IMR-90 (cell line): ENCODE data around the gene MCUB. TPM values are rescaled to one million over a fixed set of nuclear protein-coding genes. Genes with fewer than 3 reads are reported as not detected.
A peak's percentile ranks its signal among the peaks of the same experiment; 100 is the strongest.

Experiments used
- ATAC-seq: fragments of 200-7000 bp; cut with Tn5 transposase; 2 replicates; pipeline ENCODE4 v1.9.1; 2020; ENCODE audit warnings: low read depth, mild to moderate bottlenecking, moderate library complexity
- BruUV-seq: library from RNA; stranded (reverse); fragments of 400-500 nt; replicated peaks from 2 replicates; lab custom pipeline; 2021; lab: Mats Ljungman, UMichigan
- CTCF ChIA-PET: fragments of 300-600 bp; formaldehyde crosslinking; extraction: SDS; loops from one replicate; lab custom pipeline; 2021; ENCODE audit warnings: antibody characterized with exemption; lab: Yijun Ruan, JAX
- POLR2A ChIA-PET: fragments of 300-600 bp; sonication (Branson Sonifier 250); formaldehyde crosslinking; loops from one replicate; lab custom pipeline; 2022; ENCODE audit warnings: antibody characterized with exemption; ENCODE audit not compliant: unreplicated experiment; lab: Charles Lee
- DNase-seq: peaks from one replicate; pipeline ENCODE4 v3.0.0; 2013
- H2AFZ ChIP-seq: replicated peaks from 2 replicates; pipeline ENCODE3; 2013; ENCODE audit warnings: low read length, mild to moderate bottlenecking; ENCODE audit not compliant: poor library complexity
- H2AK5ac ChIP-seq: 2 replicates; pipeline ENCODE4 v1.6.1; 2013; ENCODE audit warnings: low read depth, low read length, inconsistent platforms
- H2AK9ac ChIP-seq: replicated peaks from 2 replicates; pipeline ENCODE3; 2013; ENCODE audit warnings: mild to moderate bottlenecking, low read depth, low read length, moderate library complexity; ENCODE audit not compliant: poor library complexity
- H2BK120ac ChIP-seq: 2 replicates; pipeline ENCODE4 v1.6.1; 2013; ENCODE audit warnings: low read depth, low read length, inconsistent platforms
- H2BK15ac ChIP-seq: 3 replicates; pipeline ENCODE4 v1.6.1; 2013; ENCODE audit warnings: low read depth, low read length, inconsistent platforms
- H2BK20ac ChIP-seq: 2 replicates; pipeline ENCODE4 v1.6.1; 2013; ENCODE audit warnings: low read depth, mild to moderate bottlenecking, inconsistent platforms, low read length, moderate library complexity
- H2BK5ac ChIP-seq: 2 replicates; pipeline ENCODE4 v1.6.1; 2013; ENCODE audit warnings: mild to moderate bottlenecking, low read depth, low read length, inconsistent platforms; ENCODE audit not compliant: poor library complexity, severe bottlenecking
- H3K14ac ChIP-seq: replicated peaks from 2 replicates; pipeline ENCODE4 v1.6.1; 2013; ENCODE audit warnings: low read depth, low read length, inconsistent platforms
- H3K18ac ChIP-seq: 2 replicates; pipeline ENCODE4 v1.6.1; 2013; ENCODE audit warnings: low read depth, low read length, control low read depth
- H3K23ac ChIP-seq: 2 replicates; pipeline ENCODE4 v1.6.1; 2013; ENCODE audit warnings: low read depth, low read length, inconsistent platforms
- H3K27ac ChIP-seq: 2 replicates; pipeline ENCODE4 v1.5.1; 2013; ENCODE audit warnings: mild to moderate bottlenecking, control low read depth, low read length; ENCODE audit not compliant: insufficient read depth
- H3K27me3 ChIP-seq: 2 replicates; pipeline ENCODE4 v1.6.1; 2013; ENCODE audit warnings: low read length; ENCODE audit not compliant: control insufficient read depth, insufficient read depth
- H3K36me3 ChIP-seq: 2 replicates; pipeline ENCODE4 v1.6.1; 2013; ENCODE audit warnings: low read length, mixed read lengths; ENCODE audit not compliant: control insufficient read depth, insufficient read depth
- H3K4ac ChIP-seq: 2 replicates; pipeline ENCODE4 v1.6.1; 2013; ENCODE audit warnings: low read depth, low read length, inconsistent platforms
- H3K4me1 ChIP-seq: 2 replicates; pipeline ENCODE4 v1.6.1; 2013; ENCODE audit warnings: low read length, mixed read lengths; ENCODE audit not compliant: control insufficient read depth, insufficient read depth
- H3K4me2 ChIP-seq: 2 replicates; pipeline ENCODE4 v1.6.1; 2013; ENCODE audit warnings: low read depth, mild to moderate bottlenecking, control low read depth, low read length, moderate library complexity
- H3K4me3 ChIP-seq: 2 replicates; pipeline ENCODE4 v1.5.1; 2013; ENCODE audit warnings: low read depth, mild to moderate bottlenecking, control low read depth, low read length, moderate library complexity; ENCODE audit not compliant: insufficient read depth
- H3K56ac ChIP-seq: 2 replicates; pipeline ENCODE4 v1.6.1; 2013; ENCODE audit warnings: low read length, inconsistent platforms; ENCODE audit not compliant: insufficient read depth; ENCODE audit errors: extremely low read depth
- H3K79me1 ChIP-seq, 2 experiments: 2 replicates each; pipeline ENCODE4 v1.6.1; 2013; ENCODE audit warnings: low read length in 2 of 2, inconsistent platforms in 1 of 2, low read depth in 1 of 2
- H3K9ac ChIP-seq: 2 replicates; pipeline ENCODE4 v1.6.1; 2013; ENCODE audit warnings: low read depth, low read length, control low read depth
- H3K9me1 ChIP-seq: 2 replicates; pipeline ENCODE4 v1.6.1; 2013; ENCODE audit warnings: low read length, inconsistent platforms; ENCODE audit not compliant: insufficient read depth
- H3K9me3 ChIP-seq: 2 replicates; pipeline ENCODE4 v1.6.1; 2013; ENCODE audit warnings: low read length; ENCODE audit not compliant: control insufficient read depth, insufficient read depth
- H4K20me1 ChIP-seq: 2 replicates; pipeline ENCODE4 v1.6.1; 2013; ENCODE audit warnings: low read length, inconsistent platforms; ENCODE audit not compliant: insufficient read depth
- H4K5ac ChIP-seq: 2 replicates; pipeline ENCODE4 v1.6.1; 2013; ENCODE audit warnings: mild to moderate bottlenecking, low read depth, low read length, control low read depth
- H4K8ac ChIP-seq, 2 experiments: 2 replicates each; pipeline ENCODE4 v1.6.1; 2013; ENCODE audit warnings: low read depth in 2 of 2, low read length in 2 of 2, control low read depth in 1 of 2, inconsistent platforms in 1 of 2
- H4K91ac ChIP-seq: 2 replicates; pipeline ENCODE4 v1.6.1; 2013; ENCODE audit warnings: low read depth, low read length, inconsistent platforms; ENCODE audit not compliant: insufficient read depth
- BHLHE40 ChIP-seq: fragments of 150-350 bp; IDR thresholded peaks from 2 replicates; pipeline ENCODE4 v1.6.1; 2016; ENCODE audit warnings: mild to moderate bottlenecking, low read depth, low read length
- CEBPB ChIP-seq: IDR thresholded peaks from 2 replicates; pipeline ENCODE4 v1.6.1; 2012; ENCODE audit warnings: low read depth, low read length, improper control_type of control experiment
- MAZ ChIP-seq: IDR thresholded peaks from 2 replicates; pipeline ENCODE4 v1.6.1; 2012; ENCODE audit warnings: low read depth, mild to moderate bottlenecking, low read length, improper control_type of control experiment, moderate library complexity, borderline replicate concordance
- MXI1 ChIP-seq: IDR thresholded peaks from 2 replicates; pipeline ENCODE4 v1.6.1; 2012; ENCODE audit warnings: low read depth, mild to moderate bottlenecking, low read length, moderate library complexity, borderline replicate concordance
- NFE2L2 ChIP-seq: fragments of 150-350 bp; IDR thresholded peaks from 2 replicates; pipeline ENCODE4 v1.6.1; 2016; ENCODE audit warnings: low read depth, mild to moderate bottlenecking, low read length
- POLR2A ChIP-seq: IDR thresholded peaks from 2 replicates; pipeline ENCODE4 v1.6.1; 2012; ENCODE audit warnings: mild to moderate bottlenecking, low read depth, low read length
- RAD21 ChIP-seq: IDR thresholded peaks from 2 replicates; pipeline ENCODE4 v1.6.1; 2012; ENCODE audit warnings: low read length, improper control_type of control experiment
- RCOR1 ChIP-seq: IDR thresholded peaks from 2 replicates; pipeline ENCODE4 v1.6.1; 2012; ENCODE audit warnings: mild to moderate bottlenecking, low read length, improper control_type of control experiment; ENCODE audit not compliant: insufficient replicate concordance
- SMC3 ChIP-seq: fragments of 150-350 bp; IDR thresholded peaks from 2 replicates; pipeline ENCODE4 v1.6.1; 2016; ENCODE audit warnings: low read depth, mild to moderate bottlenecking, antibody characterized with exemption, low read length, moderate library complexity
- WGBS, 2 experiments: methylation state at CpG; one replicate each; pipeline versions ENCODE4 v1.1.5 to v1.1.7; 2013; ENCODE audit warnings: missing lambda C conversion rate in 2 of 2; ENCODE audit not compliant: insufficient read length in 1 of 2; ENCODE audit errors: extremely low coverage in 2 of 2; 5-methylcytosine and 5-hydroxymethylcytosine counted together
- dilution Hi-C: fragments of 300-500 bp; cut with HindIII; formaldehyde crosslinking; loops from one replicate; pipeline ENCODE4 v1.14.3; 2018; ENCODE audit warnings: low sequenced_read_pairs; ENCODE audit not compliant: unreplicated experiment
- in situ Hi-C: fragments of 300-500 bp; cut with MboI; formaldehyde crosslinking; loops from 3 replicates; pipeline ENCODE4 v1.14.3; 2019; ENCODE audit warnings: low sequenced_read_pairs, inconsistent platforms, mixed read lengths
- intact Hi-C: fragments of 100-400 bp; cut with micrococcal nuclease; formaldehyde crosslinking; loops from 2 replicates; pipeline ENCODE4 v1.10.0; 2022
- polyA plus RNA-seq, 3 experiments: library from polyadenylated mRNA; depleted of rRNA; stranded (reverse); fragments of >200 nt; gene quantifications; 2 replicates each; pipeline ENCODE4 v1.2.3, GENCODE V29; 2012; ENCODE audit warnings: low replicate concordance in 1 of 3
- total RNA-seq: library from RNA; depleted of rRNA; stranded (reverse); fragments of >200 nt; gene quantifications from 2 replicates; pipeline ENCODE4 v1.2.3, GENCODE V29; 2012

MCUB gene
- total and polyA plus RNA-seq, 2 of the 4 experiments (the other 2 are of a cell fraction), result 18.5 to 20.4 TPM

DNA sequence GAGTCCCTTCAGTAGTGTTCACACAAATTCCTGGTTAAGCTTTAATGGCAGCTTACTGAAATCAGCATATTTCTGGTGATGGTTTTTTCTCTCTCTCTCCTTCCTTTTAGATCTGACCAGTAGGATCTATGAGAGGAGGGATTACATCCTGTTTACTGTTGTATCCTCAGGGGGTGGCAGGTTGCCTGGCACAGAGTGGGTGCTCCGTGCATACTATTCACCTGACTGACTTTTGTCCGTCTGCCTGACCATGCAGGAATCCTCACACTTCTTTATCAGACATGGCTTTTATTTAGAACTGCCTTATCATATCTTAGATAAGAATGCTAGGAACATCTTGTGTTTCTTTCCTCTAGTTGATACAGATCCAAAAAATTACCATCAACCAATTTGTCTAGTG, 29.6 kb downstream of the MCUB start:
- H2BK5ac ChIP-seq, result no peak overlapping the region
- H3K79me1 ChIP-seq, result peaks cover 2 to 4% of the 10 kb centered on the region in 2 experiments; a peak in 2 of 4 replicates
- no peak overlapping the region for H4K5ac ChIP-seq
- H3K4me2 ChIP-seq, result peak overlapping the region; percentile 33; the same call in 1 of the 2 replicates
- ChIA-PET POLR2A (no interaction called here), CTCF (no interaction called here)
- H3K27ac ChIP-seq, result no peak overlapping the region
- no peak overlapping the region for H3K4ac ChIP-seq
- no peak overlapping the region for H2AK5ac ChIP-seq
- H3K23ac ChIP-seq, result peak overlapping the region; percentile 75; the same call in 1 of the 2 replicates
- intact Hi-C loops (no loop called here), dilution Hi-C loops (no loop called here), in situ Hi-C loops (no loop called here)
- no TSS peak for BruUV-seq
- DNase-seq (peak; percentile 2), ATAC-seq (peak; percentile 42)
- H2AK9ac ChIP-seq, result no peak overlapping the region
- no peaks in the 10 kb centered on the region for H4K20me1 ChIP-seq
- H3K4me1 ChIP-seq, result peaks cover 1% of the 10 kb centered on the region; the same call in 1 of the 2 replicates
- H3K9ac ChIP-seq, result no peak overlapping the region
- H2BK20ac ChIP-seq, result no peak overlapping the region
- no peak overlapping the region; the same call in 2 of the 3 replicates for H2BK15ac ChIP-seq
- peak overlapping the region; percentile 63 for H2AFZ ChIP-seq
- no peaks in the 10 kb centered on the region for H3K9me3 ChIP-seq
- H3K36me3 ChIP-seq, result no peaks in the 10 kb centered on the region
- H3K4me3 ChIP-seq, result no peak overlapping the region
- no peaks in the 10 kb centered on the region for H3K27me3 ChIP-seq
- no CpG with 5 or more reads among the region's 2 CpGs for WGBS, 2 experiments
- no peak overlapping the region for H3K18ac ChIP-seq
- peak overlapping the region; percentile 56 to 72; a peak in 3 of 4 replicates for H4K8ac ChIP-seq
- no peaks in the 10 kb centered on the region for H3K9me1 ChIP-seq
- no peak overlapping the region for H3K56ac ChIP-seq
- no peak overlapping the region for H3K14ac ChIP-seq
- TF ChIP-seq BHLHE40, result no peak
- TF ChIP-seq RAD21, result no peak
- TF ChIP-seq NFE2L2, result no peak
- TF ChIP-seq RCOR1, result no peak
- TF ChIP-seq MXI1, result no peak
- TF ChIP-seq SMC3, result no peak
- no peak for TF ChIP-seq CEBPB
- TF ChIP-seq MAZ, result no peak
- TF ChIP-seq POLR2A, result no peak
- H2BK120ac ChIP-seq, result no peak overlapping the region; the same call in 1 of the 2 replicates
- H4K91ac ChIP-seq, result no peak overlapping the region
